H1 (cell line): ENCODE measurements around the gene AURKB. TPM values are rescaled to one million over a fixed set of nuclear protein-coding genes. Genes with fewer than 3 reads are reported as not detected.

Experiments used
- CTCF ChIA-PET: fragments of 300-600 bp; sonication (Branson Sonifier 250); formaldehyde crosslinking; loops from one replicate; lab custom pipeline; 2021; ENCODE audit not compliant: partially characterized antibody; lab: Charles Lee
- POLR2A ChIA-PET: fragments of 300-600 bp; sonication (Branson Sonifier 250); formaldehyde crosslinking; loops from one replicate; lab custom pipeline; 2021; ENCODE audit warnings: inconsistent platforms; ENCODE audit not compliant: partially characterized antibody; lab: Charles Lee
- DNase-seq, 2 experiments: peaks; one replicate each; pipeline versions ENCODE4 v3.0.0 to v3.0.0-alpha.2; 2010 to 2022; ENCODE audit warnings: low spot score in 2 of 2, low read depth in 1 of 2, mixed read lengths in 1 of 2
- FAIRE-seq: peaks from 2 replicates; lab custom pipeline; 2011; peaks lifted over from hg19 to GRCh38; lab: Jason Lieb, UNC
- H2AFZ ChIP-seq: 2 replicates; pipeline ENCODE4 v1.8.1; 2012; ENCODE audit warnings: low read length, inconsistent platforms
- H2AK5ac ChIP-seq: 2 replicates; pipeline ENCODE4 v1.6.1; 2013; ENCODE audit warnings: low read depth, low read length
- H2BK120ac ChIP-seq: replicated peaks from 2 replicates; pipeline ENCODE3; 2013; ENCODE audit warnings: low read depth, low read length, inconsistent platforms
- H2BK12ac ChIP-seq: 2 replicates; pipeline ENCODE4 v1.6.1; 2013; ENCODE audit warnings: low read depth, low read length
- H2BK15ac ChIP-seq: 2 replicates; pipeline ENCODE4 v1.6.1; 2013; ENCODE audit warnings: low read length
- H2BK20ac ChIP-seq: 2 replicates; pipeline ENCODE4 v1.6.1; 2013; ENCODE audit warnings: low read length
- H2BK5ac ChIP-seq: 2 replicates; pipeline ENCODE4 v1.6.1; 2013; ENCODE audit warnings: low read depth, low read length
- H3K14ac ChIP-seq: 2 replicates; pipeline ENCODE4 v1.6.1; 2013; ENCODE audit warnings: inconsistent platforms; ENCODE audit not compliant: insufficient read length
- H3K18ac ChIP-seq: 2 replicates; pipeline ENCODE4 v1.6.1; 2013; ENCODE audit warnings: low read length; ENCODE audit errors: extremely low read depth
- H3K23ac ChIP-seq: 2 replicates; pipeline ENCODE4 v1.6.1; 2013; ENCODE audit warnings: inconsistent platforms; ENCODE audit not compliant: insufficient read length
- H3K23me2 ChIP-seq: 2 replicates; pipeline ENCODE4 v1.6.1; 2013; ENCODE audit warnings: low read depth, low read length
- H3K27ac ChIP-seq: 2 replicates; pipeline ENCODE4 v1.6.1; 2011; ENCODE audit warnings: low read depth, low read length, inconsistent platforms
- H3K27me3 ChIP-seq, 4 experiments: replicated peaks in 1 of 4; 1 replicate in 1 of 4; 2 replicates in 3 of 4; pipeline versions ENCODE4 v1.6.1 to v1.8.1; 2011 to 2013; ENCODE audit warnings: low read length in 3 of 4, mild to moderate bottlenecking in 3 of 4, inconsistent platforms in 2 of 4, mixed read lengths in 2 of 4, moderate library complexity in 1 of 4; ENCODE audit not compliant: control insufficient read depth in 3 of 4, insufficient read depth in 3 of 4; ENCODE audit errors: extremely low read depth in 1 of 4
- H3K36me3 ChIP-seq, 4 experiments: 2 replicates each; pipeline versions ENCODE4 v1.6.1 to v1.8.1; 2011 to 2013; ENCODE audit warnings: mild to moderate bottlenecking in 4 of 4, low read length in 3 of 4, moderate library complexity in 2 of 4, control low read depth in 1 of 4, inconsistent platforms in 1 of 4; ENCODE audit not compliant: insufficient read depth in 4 of 4, control insufficient read depth in 2 of 4
- H3K4ac ChIP-seq: replicated peaks from 2 replicates; pipeline ENCODE3; 2013; ENCODE audit warnings: low read length, low read depth, mixed read lengths, inconsistent platforms; ENCODE audit not compliant: insufficient read length
- H3K4me1 ChIP-seq, 4 experiments: replicated peaks in 1 of 4; 1 replicate in 1 of 4; 2 replicates in 3 of 4; pipeline versions ENCODE4 v1.6.1 to v1.8.1; 2011 to 2013; ENCODE audit warnings: low read length in 3 of 4, inconsistent platforms in 2 of 4, mixed read lengths in 1 of 4; ENCODE audit not compliant: insufficient read depth in 4 of 4, control insufficient read depth in 3 of 4
- H3K4me2 ChIP-seq, 2 experiments: 2 replicates each; pipeline versions ENCODE4 v1.6.1 to v1.8.1; 2011 to 2013; ENCODE audit warnings: low read depth in 2 of 2, low read length in 2 of 2, control low read depth in 1 of 2, inconsistent platforms in 1 of 2, mild to moderate bottlenecking in 1 of 2; ENCODE audit not compliant: insufficient read depth in 1 of 2
- H3K4me3 ChIP-seq, 4 experiments: fragments of 200-600, 300-600 bp in 1 of 4; sonication (generic), shearing (Covaris generic), sonication (Bioruptor Twin) in 1 of 4; 2 replicates each; pipeline versions ENCODE4 v1.5.1 to v1.8.1; 2011 to 2016; ENCODE audit warnings: low read length in 4 of 4, low read depth in 3 of 4, control low read depth in 2 of 4, inconsistent platforms in 2 of 4, mild to moderate bottlenecking in 2 of 4, mixed read lengths in 1 of 4, moderate library complexity in 1 of 4; ENCODE audit not compliant: insufficient read depth in 2 of 4; ENCODE audit errors: extremely low read depth in 1 of 4
- H3K56ac ChIP-seq: replicated peaks from 2 replicates; pipeline ENCODE3; 2013; ENCODE audit warnings: low read depth, mild to moderate bottlenecking, mixed read lengths, low read length, inconsistent platforms; ENCODE audit not compliant: insufficient read length
- H3K79me1 ChIP-seq: 2 replicates; pipeline ENCODE4 v1.6.1; 2013; ENCODE audit warnings: low read depth, low read length, control low read depth
- H3K79me2 ChIP-seq, 2 experiments: 2 replicates each; pipeline versions ENCODE4 v1.6.1 to v1.8.1; 2012 to 2013; ENCODE audit warnings: low read length in 2 of 2, mild to moderate bottlenecking in 2 of 2, inconsistent platforms in 1 of 2; ENCODE audit not compliant: insufficient read depth in 2 of 2, control insufficient read depth in 1 of 2
- H3K9ac ChIP-seq, 4 experiments: replicated peaks in 1 of 4; 1 replicate in 1 of 4; 2 replicates in 3 of 4; pipeline versions ENCODE4 v1.6.1 to v1.8.1; 2011 to 2013; ENCODE audit warnings: low read depth in 3 of 4, low read length in 3 of 4, control low read depth in 2 of 4, mild to moderate bottlenecking in 2 of 4, moderate library complexity in 2 of 4, inconsistent platforms in 1 of 4; ENCODE audit errors: extremely low read depth in 1 of 4
- H3K9me3 ChIP-seq, 2 experiments: 2 replicates each; pipeline versions ENCODE4 v1.6.1 to v1.8.1; 2012 to 2013; ENCODE audit warnings: mild to moderate bottlenecking in 2 of 2, moderate library complexity in 2 of 2, control low read depth in 1 of 2, inconsistent platforms in 1 of 2, low read depth in 1 of 2, low read length in 1 of 2, mixed read lengths in 1 of 2; ENCODE audit not compliant: insufficient read depth in 2 of 2
- H4K20me1 ChIP-seq, 2 experiments: replicated peaks in 1 of 2; 2 replicates each; pipeline versions ENCODE3 to v1.8.1; 2011 to 2013; ENCODE audit warnings: inconsistent platforms in 2 of 2, low read length in 2 of 2, mild to moderate bottlenecking in 1 of 2; ENCODE audit not compliant: insufficient read depth in 2 of 2, control insufficient read depth in 1 of 2
- H4K5ac ChIP-seq: 2 replicates; pipeline ENCODE4 v1.6.1; 2013; ENCODE audit warnings: low read length, low read depth, mixed read lengths, inconsistent platforms; ENCODE audit not compliant: insufficient read length
- H4K8ac ChIP-seq: 2 replicates; pipeline ENCODE4 v1.8.0; 2013; ENCODE audit warnings: mild to moderate bottlenecking, moderate library complexity, low read length, inconsistent platforms; ENCODE audit not compliant: insufficient read depth; ENCODE audit errors: extremely low read depth
- H4K91ac ChIP-seq: replicated peaks from 2 replicates; pipeline ENCODE3; 2013; ENCODE audit warnings: low read length, mixed read lengths, inconsistent platforms; ENCODE audit not compliant: insufficient read length
- BRCA1 ChIP-seq: IDR thresholded peaks from 2 replicates; pipeline ENCODE4 v1.6.1; 2012; ENCODE audit warnings: low read depth, low read length, improper control_type of control experiment
- CREB1 ChIP-seq: IDR thresholded peaks from 2 replicates; pipeline ENCODE4 v1.6.1; 2012; ENCODE audit warnings: inconsistent platforms
- HDAC2 ChIP-seq, 2 experiments: fragments of 300-600 bp in 1 of 2; sonication (generic) in 1 of 2; IDR thresholded peaks; 2 replicates each; pipeline ENCODE4 v1.6.1; 2011 to 2012; ENCODE audit warnings: low read depth in 2 of 2, low read length in 2 of 2, mild to moderate bottlenecking in 2 of 2, moderate library complexity in 2 of 2, borderline replicate concordance in 1 of 2, inconsistent platforms in 1 of 2
- SIN3A ChIP-seq, 2 experiments: IDR thresholded peaks in 1 of 2; conservative IDR thresholded peaks in 1 of 2; 2 replicates each; pipeline ENCODE4 v1.6.1; 2011 to 2012; ENCODE audit warnings: low read length in 2 of 2, improper control_type of control experiment in 1 of 2, low read depth in 1 of 2, mild to moderate bottlenecking in 1 of 2
- WGBS, 2 experiments: shearing (Covaris generic) in 1 of 2; methylation state at CpG; one replicate each; pipeline versions ENCODE4 v1.1.6 to v1.1.7; 2013 to 2015; ENCODE audit warnings: low lambda C conversion rate in 2 of 2, mixed read lengths in 2 of 2, inconsistent platforms in 1 of 2, low coverage in 1 of 2, missing lambda C conversion rate in 1 of 2; ENCODE audit not compliant: insufficient replicate concordance in 2 of 2, insufficient coverage in 1 of 2, insufficient read length in 1 of 2; ENCODE audit errors: extremely low coverage in 1 of 2, missing lambda C conversion rate in 1 of 2; 5-methylcytosine and 5-hydroxymethylcytosine counted together
- polyA plus RNA-seq, 7 experiments: library from polyadenylated mRNA; depleted of rRNA in 3 of 7; stranded (reverse) in 5 of 7; unstranded in 2 of 7; fragments of >200 nt in 5 of 7; fragments of 200-250 nt in 2 of 7; gene quantifications; 1 replicate in 5 of 7; 2 replicates in 1 of 7; 4 replicates in 1 of 7; pipeline versions ENCODE4 v1.2.1 to v1.2.3, GENCODE V29; 2011 to 2013; ENCODE audit warnings: missing spikeins in 2 of 7, mixed read lengths in 2 of 7
- total RNA-seq: library from RNA; stranded (reverse); fragmentation: NEBNext Ultra II Directional; extraction: Animal tissue kit (Norgen Biotek cat#: 25700); gene quantifications from 2 replicates; pipeline ENCODE4 v1.2.1, GENCODE V29; 2021

Gene AURKB
- total and polyA plus RNA-seq, 2 of the 8 experiments (the other 6 are each of a cell fraction or from before 2014, with no cell fraction given): 102 to 160 TPM

- H2BK15ac ChIP-seq: no peak overlapping the region
- DNase-seq: no peak
- no peak overlapping the region for H2AK5ac ChIP-seq
- H3K36me3 ChIP-seq: peaks cover 22 to 78% (median 51%) of the 10 kb centered on the region in 4 experiments
- H3K14ac ChIP-seq: no peak overlapping the region
- WGBS, 2 experiments: 93% methylated on average over 10 of the region's 10 CpGs; no CpG with 5 or more reads in 1 of the 2 experiments
- no peaks in the 10 kb centered on the region for H3K23me2 ChIP-seq
- H4K8ac ChIP-seq: no peak overlapping the region
- no peak overlapping the region for H3K4ac ChIP-seq
- ChIA-PET POLR2A (interaction anchor here (53.4 to 66.3 kb wide), 2 partner anchors 11 to 32 kb away, joined by 1521 read pairs; partner anchors contain the start of genes CTC1, PFAS, RANGRF and SLC25A35), CTCF (interaction anchor here (0.9 to 1.2 kb wide), 2 partner anchors 64 to 81 kb away, joined by 3 read pairs; no protein-coding TSS in a partner anchor)
- H2BK20ac ChIP-seq: no peak overlapping the region
- H3K79me2 ChIP-seq: no peaks in the 10 kb centered on the region
- no peak overlapping the region for H3K23ac ChIP-seq
- H3K4me3 ChIP-seq: no peak overlapping the region
- H2AFZ ChIP-seq: no peak overlapping the region
- H3K4me2 ChIP-seq: no peak overlapping the region
- H3K27me3 ChIP-seq: no peaks in the 10 kb centered on the region
- no peaks in the 10 kb centered on the region for H3K9me3 ChIP-seq
- H3K79me1 ChIP-seq: no peaks in the 10 kb centered on the region
- H4K91ac ChIP-seq: no peak overlapping the region
- no peak overlapping the region for H2BK12ac ChIP-seq
- H3K56ac ChIP-seq: no peak overlapping the region
- H2BK5ac ChIP-seq: no peak overlapping the region
- no peak overlapping the region for H2BK120ac ChIP-seq
- H3K18ac ChIP-seq: no peak overlapping the region
- no peak for TF ChIP-seq HDAC2 (IDR thresholded peaks at IDR 0.05; ENCODE audit: borderline replicate concordance in 1 of 2, low read depth in 2 of 2, low read length in 2 of 2)
- TF ChIP-seq CREB1: no peak
- TF ChIP-seq BRCA1: no peak
- TF ChIP-seq SIN3A (conservative IDR thresholded peaks at IDR 0.05 in 1 of 2, IDR thresholded peaks at IDR 0.05 in 1 of 2; ENCODE audit: low read depth in 1 of 2, low read length in 2 of 2): no peak
- FAIRE-seq: no peak
- no peak overlapping the region for H3K27ac ChIP-seq
- H3K9ac ChIP-seq: no peak overlapping the region
- H3K4me1 ChIP-seq: peaks cover 0 to 5% (median 1%) of the 10 kb centered on the region in 4 experiments; a peak in 4 of 7 replicates
- H4K5ac ChIP-seq: no peak overlapping the region
- H4K20me1 ChIP-seq: peaks cover 1 to 6% of the 10 kb centered on the region in 2 experiments
Observed at GRCh38 chr17:8231701-8232100, 21.3 kb upstream of the AURKB start.
